ENCODE results near the gene PIGR.

- no peak for TF ChIP-seq CTCF (conservative IDR thresholded peaks at IDR 0.05; ENCODE audit: low read depth, low read length)
- no peak for TF ChIP-seq POLR2A (IDR thresholded peaks at IDR 0.05; ENCODE audit: low read depth, low read length)
- no peak for TF ChIP-seq USF2 (IDR thresholded peaks at IDR 0.05; ENCODE audit: low read depth, low read length)
- TF ChIP-seq BHLHE40 (IDR thresholded peaks at IDR 0.05; ENCODE audit: low read depth, low read length): no peak
- no peak for TF ChIP-seq MAZ (IDR thresholded peaks at IDR 0.05; ENCODE audit: borderline replicate concordance, low read depth, low read length)
- no peak for TF ChIP-seq CHD1 (IDR thresholded peaks at IDR 0.05; ENCODE audit: low read depth, low read length)
These were observed 6.9 kb upstream of the PIGR start for GRCh38 chr1:206953126-206953525.

Data from IMR-90 (cell line).